Calu3 (cell line): Measurements from ENCODE around the gene MARK3. TPM values are rescaled to one million over a fixed set of nuclear protein-coding genes. Genes with fewer than 3 reads are reported as not detected.

Source experiments
- BruUV-seq: library from RNA; stranded (reverse); fragments of 400-500 nt; replicated peaks from 2 replicates; lab custom pipeline; 2021; lab: Mats Ljungman, UMichigan
- CTCF ChIA-PET: fragments of 300-600 bp; sonication (Branson Sonifier 250); formaldehyde crosslinking; loops from one replicate; lab custom pipeline; 2022; ENCODE audit warnings: antibody characterized with exemption; lab: Charles Lee
- DNase-seq: peaks from one replicate; pipeline ENCODE4 v3.0.0; 2022
- H3K27ac Mint-ChIP-seq: one replicate; pipeline ENCODE4 v1.8.0; 2022; ENCODE audit warnings: mixed read lengths; ENCODE audit not compliant: unreplicated experiment
- H3K27me3 Mint-ChIP-seq: one replicate; pipeline ENCODE4 v1.8.0; 2022; ENCODE audit warnings: mixed read lengths; ENCODE audit not compliant: unreplicated experiment
- H3K36me3 Mint-ChIP-seq: one replicate; pipeline ENCODE4 v1.8.0; 2022; ENCODE audit warnings: mild to moderate bottlenecking, moderate library complexity, mixed read lengths; ENCODE audit not compliant: insufficient read depth, unreplicated experiment
- H3K4me1 Mint-ChIP-seq: one replicate; pipeline ENCODE4 v1.8.0; 2022; ENCODE audit warnings: mild to moderate bottlenecking, low read depth, mixed read lengths; ENCODE audit not compliant: unreplicated experiment
- H3K4me3 Mint-ChIP-seq: one replicate; pipeline ENCODE4 v1.8.0; 2022; ENCODE audit warnings: mild to moderate bottlenecking, low read depth, moderate library complexity, mixed read lengths; ENCODE audit not compliant: unreplicated experiment
- H3K9me3 Mint-ChIP-seq: one replicate; pipeline ENCODE4 v1.8.0; 2022; ENCODE audit warnings: low read depth, mixed read lengths; ENCODE audit not compliant: unreplicated experiment
- intact Hi-C: fragments of 100-400 bp; cut with micrococcal nuclease; formaldehyde crosslinking; loops from one replicate; pipeline ENCODE4 v1.10.0; 2022; ENCODE audit not compliant: unreplicated experiment
- total RNA-seq: library from RNA; stranded (reverse); gene quantifications from 2 replicates; pipeline ENCODE4 v1.2.3, GENCODE V29; 2022
- TF ChIP-seq, protein P1 (sequence below): fragments of 200-600 bp; IDR thresholded peaks from one replicate; pipeline ENCODE4 v1.8.0; 2022; ENCODE audit warnings: antibody characterized with exemption; ENCODE audit not compliant: unreplicated experiment

MARK3 gene
- total RNA-seq, 1 experiment from 2014 or later: 76.0 TPM

DNA sequence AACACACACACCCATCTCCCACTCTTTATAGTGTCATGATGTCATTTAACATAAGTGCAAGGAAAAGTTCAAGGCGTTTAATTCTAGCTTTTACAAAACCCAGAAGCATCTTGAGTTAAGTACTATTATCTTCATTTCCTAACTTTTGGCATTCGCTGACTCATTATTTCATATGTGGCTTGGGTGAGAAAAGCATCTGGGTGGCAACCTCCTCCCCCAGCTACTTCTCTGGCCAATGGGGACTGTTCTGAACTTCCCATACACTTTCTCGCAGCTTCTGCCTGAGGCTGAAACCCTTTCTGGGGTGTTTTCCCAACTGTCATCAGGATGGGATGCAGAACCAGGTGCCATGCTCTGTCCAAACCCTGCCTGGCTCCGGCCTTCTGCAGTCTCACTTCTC, 2.8 kb upstream of the MARK3 start:
- Mint-ChIP-seq H3K4me3 (no peak overlapping the region), H3K4me1 (no peaks in the 10 kb centered on the region), H3K9me3 (no peaks in the 10 kb centered on the region), H3K27me3 (peaks cover 24% of the 10 kb centered on the region), H3K36me3 (peaks cover 27% of the 10 kb centered on the region), H3K27ac (no peak overlapping the region)
- TF ChIP-seq, protein P1, sequence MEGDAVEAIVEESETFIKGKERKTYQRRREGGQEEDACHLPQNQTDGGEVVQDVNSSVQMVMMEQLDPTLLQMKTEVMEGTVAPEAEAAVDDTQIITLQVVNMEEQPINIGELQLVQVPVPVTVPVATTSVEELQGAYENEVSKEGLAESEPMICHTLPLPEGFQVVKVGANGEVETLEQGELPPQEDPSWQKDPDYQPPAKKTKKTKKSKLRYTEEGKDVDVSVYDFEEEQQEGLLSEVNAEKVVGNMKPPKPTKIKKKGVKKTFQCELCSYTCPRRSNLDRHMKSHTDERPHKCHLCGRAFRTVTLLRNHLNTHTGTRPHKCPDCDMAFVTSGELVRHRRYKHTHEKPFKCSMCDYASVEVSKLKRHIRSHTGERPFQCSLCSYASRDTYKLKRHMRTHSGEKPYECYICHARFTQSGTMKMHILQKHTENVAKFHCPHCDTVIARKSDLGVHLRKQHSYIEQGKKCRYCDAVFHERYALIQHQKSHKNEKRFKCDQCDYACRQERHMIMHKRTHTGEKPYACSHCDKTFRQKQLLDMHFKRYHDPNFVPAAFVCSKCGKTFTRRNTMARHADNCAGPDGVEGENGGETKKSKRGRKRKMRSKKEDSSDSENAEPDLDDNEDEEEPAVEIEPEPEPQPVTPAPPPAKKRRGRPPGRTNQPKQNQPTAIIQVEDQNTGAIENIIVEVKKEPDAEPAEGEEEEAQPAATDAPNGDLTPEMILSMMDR: no peak
- BruUV-seq: no TSS peak
- no peak for DNase-seq
- CTCF ChIA-PET: no interaction called here
- intact Hi-C loops: no loop called here

DNA sequence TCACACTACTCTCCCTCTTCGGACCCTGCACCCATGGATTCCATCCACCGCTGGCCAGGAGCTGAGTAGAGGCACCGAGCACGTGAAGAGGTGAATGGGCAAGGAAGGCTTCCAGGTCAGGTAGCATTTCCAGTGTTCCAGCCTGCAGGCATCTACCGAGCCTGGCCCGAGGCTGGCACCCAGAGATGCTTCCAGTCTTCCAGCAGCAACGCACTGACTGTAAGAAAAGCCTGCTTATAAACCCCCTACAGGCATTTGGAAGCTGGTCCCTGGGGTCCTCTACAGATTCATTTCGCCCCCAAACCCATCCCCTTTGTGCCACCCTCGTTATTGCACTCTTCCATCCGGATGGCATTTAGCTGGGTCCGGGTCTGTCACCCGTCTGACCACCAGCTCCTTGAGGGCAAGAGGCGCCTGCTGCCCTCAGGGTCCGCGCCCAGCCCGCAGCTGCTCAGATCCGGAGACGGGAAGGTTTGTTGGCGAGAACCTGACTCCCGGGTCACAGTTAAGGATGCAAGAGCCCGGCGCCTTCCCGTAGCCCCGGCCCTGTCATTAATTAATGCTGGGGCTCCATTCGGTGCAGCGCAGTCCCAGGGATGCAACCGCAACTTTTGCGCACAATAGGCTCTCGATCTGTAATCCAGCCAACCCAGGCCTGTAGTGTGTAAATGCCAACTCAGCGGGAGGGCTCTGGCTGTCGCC, 614 bp upstream of the MARK3 start:
- peak overlapping the region; percentile 96 for H3K4me3 Mint-ChIP-seq
- no peaks in the 10 kb centered on the region for H3K9me3 Mint-ChIP-seq
- no TSS peak for BruUV-seq
- no peaks in the 10 kb centered on the region for H3K4me1 Mint-ChIP-seq
- DNase-seq: peak; percentile 11
- intact Hi-C loops: no loop called here
- peaks cover 12% of the 10 kb centered on the region for H3K27me3 Mint-ChIP-seq
- peaks cover 34% of the 10 kb centered on the region for H3K36me3 Mint-ChIP-seq
- CTCF ChIA-PET: interaction anchor here (0.5 kb wide), 1 partner anchor 14 kb away, joined by 3 read pairs; no protein-coding TSS in a partner anchor
- H3K27ac Mint-ChIP-seq: peak overlapping the region; percentile 74
- TF ChIP-seq, protein P1: no peak

DNA sequence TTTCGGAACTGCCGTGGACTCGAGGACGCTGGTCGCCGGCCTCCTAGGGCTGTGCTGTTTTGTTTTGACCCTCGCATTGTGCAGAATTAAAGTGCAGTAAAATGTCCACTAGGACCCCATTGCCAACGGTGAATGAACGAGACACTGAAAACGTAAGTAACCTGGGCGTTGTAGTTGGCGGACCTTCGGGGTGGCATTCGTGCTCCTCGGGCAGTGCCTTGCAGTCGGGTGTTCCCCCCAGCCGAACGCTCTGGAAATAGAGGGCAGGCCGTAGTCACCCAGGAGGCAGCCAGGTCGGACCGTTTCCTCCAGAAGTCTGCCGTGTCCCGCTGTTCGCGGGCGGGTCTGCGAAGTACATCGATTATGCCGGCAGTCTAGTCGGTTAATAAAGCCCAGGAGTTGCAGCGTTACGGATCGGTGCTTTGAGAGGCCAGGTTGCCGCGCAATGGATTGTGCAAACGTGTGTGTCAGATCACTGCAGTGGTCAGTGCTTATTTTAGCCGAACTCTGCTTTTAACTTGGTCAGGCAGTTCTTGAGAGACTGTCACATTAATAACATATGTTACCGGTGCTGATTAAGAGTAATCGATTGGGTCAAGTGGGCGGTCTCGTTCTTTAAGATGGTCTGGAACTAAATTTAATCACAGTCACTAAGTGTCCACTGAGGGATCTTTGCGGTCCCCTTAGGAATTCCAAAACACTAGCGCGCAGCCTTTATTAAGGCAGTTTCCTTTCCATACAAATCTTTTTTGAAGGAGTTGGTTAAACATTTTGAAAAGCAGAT, 906 bp downstream of the MARK3 start:
- H3K4me1 Mint-ChIP-seq: no peaks in the 10 kb centered on the region
- TF ChIP-seq, protein P1: no peak
- H3K9me3 Mint-ChIP-seq: no peaks in the 10 kb centered on the region
- H3K27me3 Mint-ChIP-seq: peaks cover 12% of the 10 kb centered on the region
- CTCF ChIA-PET: interaction anchor here (1.2 kb wide), 1 partner anchor 52 kb away, joined by 3 read pairs; the partner anchor contains the start of gene EIF5
- peak; percentile 20 for DNase-seq
- H3K27ac Mint-ChIP-seq: peak overlapping the region; percentile 74
- BruUV-seq: TSS peak; percentile 40
- H3K36me3 Mint-ChIP-seq: peaks cover 34% of the 10 kb centered on the region
- intact Hi-C loops: no loop called here
- H3K4me3 Mint-ChIP-seq: peak overlapping the region; percentile 96

DNA sequence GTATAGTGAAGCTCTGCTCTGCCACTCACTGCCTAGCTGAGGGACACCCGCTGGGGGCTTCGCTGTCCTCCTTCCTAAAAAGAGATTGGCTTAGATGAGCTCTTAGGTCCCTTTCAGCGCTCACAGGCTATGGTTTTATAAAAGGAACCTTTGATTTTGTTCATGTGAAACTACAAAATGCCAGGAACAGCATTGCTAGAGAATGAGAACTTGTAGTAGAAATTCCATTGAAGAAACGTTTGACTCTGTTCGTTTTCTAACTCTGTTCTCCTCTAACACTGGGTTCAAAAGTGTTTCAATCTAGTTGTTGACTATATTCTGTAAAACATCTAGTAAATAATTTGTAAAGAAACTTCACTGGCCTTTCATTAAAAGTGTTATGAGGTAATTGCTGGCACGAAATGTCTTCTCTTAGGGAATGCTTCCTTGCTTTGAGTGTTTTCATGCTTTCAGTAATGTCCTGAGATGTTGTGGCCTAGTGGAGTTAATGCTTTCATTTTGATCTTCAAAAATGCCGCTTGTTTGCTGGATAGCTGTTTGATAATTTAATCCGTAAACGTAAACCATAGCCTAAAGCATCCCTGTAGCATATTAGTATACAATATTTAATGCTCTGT, 1.6 kb downstream of the MARK3 start:
- Mint-ChIP-seq H3K27ac (peak overlapping the region; percentile 36), H3K4me3 (peak overlapping the region; percentile 96), H3K4me1 (no peaks in the 10 kb centered on the region), H3K36me3 (peaks cover 34% of the 10 kb centered on the region), H3K27me3 (peaks cover 12% of the 10 kb centered on the region), H3K9me3 (no peaks in the 10 kb centered on the region)
- no TSS peak for BruUV-seq
- no peak for DNase-seq
- CTCF ChIA-PET: interaction anchor here (0.5 to 1.2 kb wide), 2 partner anchors 53 to 210 kb away, joined by 3 read pairs; partner anchors contain the start of gene EIF5
- TF ChIP-seq, protein P1: no peak
- intact Hi-C loops: no loop called here
